ENCODE measurements around the gene GFPT2.

- no peak for TF ChIP-seq POLR2A (IDR thresholded peaks at IDR 0.05; ENCODE audit: extremely low read depth, insufficient read length)
- TF ChIP-seq MYC (IDR thresholded peaks at IDR 0.05; ENCODE audit: low read depth, low read length): no peak
These were observed 99.9 kb downstream of the GFPT2 start for GRCh38 chr5:180253036-180253824.
